Spleen (tissue), 7 donors: Measurements from ENCODE around the gene VWA3B.

Source experiments
- POLR2AphosphoS5 ChIP-seq, 3 donors: sonication (generic); formaldehyde crosslinking; IDR thresholded peaks; one replicate each; pipeline ENCODE4 v1.5.1; 2017; ENCODE audit warnings: antibody characterized with exemption in 3 of 3
- TF ChIP-seq, protein P1 (sequence below), 11 experiments: fragments of 200-600 bp in 7 of 11; fragments of 450-650 bp in 4 of 11; sonication (generic) in 4 of 11; IDR thresholded peaks in 8 of 11; conservative IDR thresholded peaks in 3 of 11; 1 replicate in 7 of 11; 2 replicates in 4 of 11; pipeline versions ENCODE4 v1.4.0 to v1.8.0; 2016 to 2021; ENCODE audit warnings: antibody characterized with exemption in 11 of 11, inconsistent platforms in 4 of 11, mild to moderate bottlenecking in 1 of 11
- donor health status: DM: no; HTN: no; CAD: no; lungs with moderate emphysema.
- donor health status: DM: no; HTN: no; CAD: no.
- donor health status: DM: no; HTN: no; CAD: no.

DNA sequence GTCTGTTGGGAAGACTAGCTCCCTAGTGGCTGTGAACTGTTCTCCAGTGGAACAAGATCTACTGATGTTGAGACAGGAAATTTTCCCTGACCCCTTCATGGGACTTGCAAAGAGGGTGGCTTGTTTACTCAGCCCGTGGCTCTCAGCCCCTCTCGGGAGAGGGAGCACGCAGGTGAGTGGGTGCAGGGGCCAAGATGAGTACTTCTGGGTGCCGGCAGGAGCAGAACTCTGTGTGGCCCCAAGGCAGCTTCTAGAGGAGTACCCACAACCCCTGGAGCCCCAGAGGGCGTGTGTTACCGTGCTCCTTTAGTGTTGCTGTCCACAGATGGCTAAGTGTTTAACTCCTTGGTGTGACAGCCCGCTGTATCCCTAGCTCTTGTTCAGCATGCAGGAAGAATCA, 191.1 kb downstream of the VWA3B start:
- no peak for TF ChIP-seq POLR2AphosphoS5 (IDR thresholded peaks at IDR 0.05)
- TF ChIP-seq, protein P1, sequence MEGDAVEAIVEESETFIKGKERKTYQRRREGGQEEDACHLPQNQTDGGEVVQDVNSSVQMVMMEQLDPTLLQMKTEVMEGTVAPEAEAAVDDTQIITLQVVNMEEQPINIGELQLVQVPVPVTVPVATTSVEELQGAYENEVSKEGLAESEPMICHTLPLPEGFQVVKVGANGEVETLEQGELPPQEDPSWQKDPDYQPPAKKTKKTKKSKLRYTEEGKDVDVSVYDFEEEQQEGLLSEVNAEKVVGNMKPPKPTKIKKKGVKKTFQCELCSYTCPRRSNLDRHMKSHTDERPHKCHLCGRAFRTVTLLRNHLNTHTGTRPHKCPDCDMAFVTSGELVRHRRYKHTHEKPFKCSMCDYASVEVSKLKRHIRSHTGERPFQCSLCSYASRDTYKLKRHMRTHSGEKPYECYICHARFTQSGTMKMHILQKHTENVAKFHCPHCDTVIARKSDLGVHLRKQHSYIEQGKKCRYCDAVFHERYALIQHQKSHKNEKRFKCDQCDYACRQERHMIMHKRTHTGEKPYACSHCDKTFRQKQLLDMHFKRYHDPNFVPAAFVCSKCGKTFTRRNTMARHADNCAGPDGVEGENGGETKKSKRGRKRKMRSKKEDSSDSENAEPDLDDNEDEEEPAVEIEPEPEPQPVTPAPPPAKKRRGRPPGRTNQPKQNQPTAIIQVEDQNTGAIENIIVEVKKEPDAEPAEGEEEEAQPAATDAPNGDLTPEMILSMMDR (IDR thresholded peaks at IDR 0.05 in 8 of 11, conservative IDR thresholded peaks at IDR 0.05 in 3 of 11), result no peak
